Lung (tissue), 12 donors: Measurements from ENCODE around the gene CCL19. TPM values are rescaled to one million over a fixed set of nuclear protein-coding genes. Genes with fewer than 3 reads are reported as not detected.

Experiments used
- ATAC-seq: fragments of 200-7000 bp; cut with Tn5 transposase; one replicate; pipeline ENCODE4 v1.9.1; 2020; ENCODE audit warnings: moderate number of reproducible peaks; ENCODE audit not compliant: insufficient read depth, low FRiP score
- DNase-seq, 3 donors: peaks; one replicate each; pipeline ENCODE4 v3.0.0-alpha.2; 2013 to 2017
- H3K27ac ChIP-seq, 2 donors: one replicate each; pipeline ENCODE4 v1.5.1; 2013; ENCODE audit warnings: mild to moderate bottlenecking in 2 of 2, moderate library complexity in 2 of 2, control low read depth in 1 of 2, inconsistent platforms in 1 of 2, low read depth in 1 of 2, low read length in 1 of 2
- H3K27me3 ChIP-seq, 3 donors: one replicate each; pipeline ENCODE4 v1.5.1; 2013; ENCODE audit warnings: low read length in 2 of 3; ENCODE audit not compliant: control insufficient read depth in 3 of 3, insufficient read depth in 3 of 3
- H3K36me3 ChIP-seq, 4 donors: one replicate each; pipeline ENCODE4 v1.5.1; 2013; ENCODE audit warnings: low read length in 4 of 4, mild to moderate bottlenecking in 1 of 4, moderate library complexity in 1 of 4; ENCODE audit not compliant: control insufficient read depth in 4 of 4, insufficient read depth in 4 of 4
- H3K4me1 ChIP-seq, 5 donors: one replicate each; pipeline ENCODE4 v1.5.1; 2013; ENCODE audit warnings: low read length in 5 of 5, mild to moderate bottlenecking in 2 of 5, moderate library complexity in 1 of 5; ENCODE audit not compliant: control insufficient read depth in 5 of 5, insufficient read depth in 5 of 5
- H3K4me3 ChIP-seq: one replicate; pipeline ENCODE4 v1.5.1; 2013; ENCODE audit warnings: mild to moderate bottlenecking, control low read depth, moderate library complexity
- H3K9ac ChIP-seq, 2 donors: one replicate each; pipeline ENCODE4 v1.5.1; 2013; ENCODE audit warnings: low read length in 2 of 2, control low read depth in 1 of 2; ENCODE audit not compliant: insufficient read depth in 1 of 2
- H3K9me3 ChIP-seq, 4 donors: one replicate each; pipeline ENCODE4 v1.5.1; 2013; ENCODE audit warnings: low read length in 3 of 4, mild to moderate bottlenecking in 1 of 4, moderate library complexity in 1 of 4; ENCODE audit not compliant: control insufficient read depth in 4 of 4, insufficient read depth in 3 of 4
- CTCF ChIP-seq: IDR thresholded peaks from 2 replicates; pipeline ENCODE4 v1.5.1; 2012; ENCODE audit warnings: mild to moderate bottlenecking; ENCODE audit errors: control extremely low read depth, extremely low read depth
- WGBS, 2 donors: extraction: QIAGEN DNeasy Blood & Tissue Kit; methylation state at CpG; one replicate each; pipeline ENCODE4 v1.1.7; 2013; 5-methylcytosine and 5-hydroxymethylcytosine counted together
- polyA plus RNA-seq, 2 donors: library from polyadenylated mRNA; stranded (reverse); fragments of 200-250 nt; gene quantifications; one replicate each; pipeline ENCODE4 v1.2.1, GENCODE V29; 2013
- total RNA-seq, 2 donors: library from RNA; depleted of rRNA in 1 of 2; stranded (reverse); fragments of >200 nt in 1 of 2; gene quantifications; one replicate each; pipeline ENCODE4 v1.2.1, GENCODE V29; 2014 to 2021
- donor health status: control.
- donor health status: control.
- donor health status: Bipolar disorder and iron deficiency.
- donor health status: healthy.
- donor health status: DM: yes; HTN: yes; CAD: no.

Gene CCL19
- total and polyA plus RNA-seq, 4 donors = 6.5 to 81.5 (median 26.6) TPM

- ATAC-seq = no peak
- Histone ChIP-seq H3K36me3 (no peaks in the 10 kb centered on the region), H3K9ac (no peak overlapping the region), H3K9me3 (no peaks in the 10 kb centered on the region), H3K4me3 (no peak overlapping the region), H3K4me1 (peaks cover 0 to 4% (median 0%) of the 10 kb centered on the region in 5 donors), H3K27ac (no peak overlapping the region), H3K27me3 (no peaks in the 10 kb centered on the region)
- DNase-seq = no peak
- 65 to 70% methylated on average over 5 of the region's 5 CpGs for WGBS, 2 donors
- TF ChIP-seq CTCF = no peak
Observed at GRCh38 chr9:34691936-34692315, 850 bp upstream of the CCL19 start.

- Histone ChIP-seq H3K4me3 (no peak overlapping the region), H3K4me1 (peaks cover 0 to 4% (median 0%) of the 10 kb centered on the region in 5 donors), H3K9ac (no peak overlapping the region), H3K36me3 (no peaks in the 10 kb centered on the region), H3K9me3 (no peaks in the 10 kb centered on the region), H3K27ac (no peak overlapping the region), H3K27me3 (no peaks in the 10 kb centered on the region)
- DNase-seq (peak in 1 of 3 donors; percentile 2), ATAC-seq (no peak)
- TF ChIP-seq CTCF = no peak
- 85 to 88% methylated on average over 8 of the region's 8 CpGs for WGBS, 2 donors
Observed at GRCh38 chr9:34689512-34689911, 1.6 kb downstream of the CCL19 start.

- Histone ChIP-seq H3K36me3 (no peaks in the 10 kb centered on the region), H3K9ac (no peak overlapping the region), H3K4me1 (peaks cover 0 to 4% (median 0%) of the 10 kb centered on the region in 5 donors), H3K9me3 (no peaks in the 10 kb centered on the region), H3K4me3 (no peak overlapping the region), H3K27me3 (no peaks in the 10 kb centered on the region), H3K27ac (no peak overlapping the region)
- no peak for TF ChIP-seq CTCF
- WGBS, 2 donors = 79 to 86% methylated on average over 4 of the region's 4 CpGs
- peak in 1 of 3 donors; percentile 2 for DNase-seq
- ATAC-seq = no peak
Observed at GRCh38 chr9:34689116-34689470, 2.0 kb downstream of the CCL19 start.
